Measurements from ENCODE around the gene GSK3B.

Gene GSK3B

GRCh38 chr3:119794971-119795612 is 299.2 kb downstream of the GSK3B start:
- TF ChIP-seq GATA1 (IDR thresholded peaks at IDR 0.05; ENCODE audit: low read depth, low read length) (no peak), POLR2A (IDR thresholded peaks at IDR 0.05; ENCODE audit: low read length) (peak; percentile 24)
- DNase-seq: peak; percentile 82 to 88

- TF ChIP-seq POLR2A (IDR thresholded peaks at IDR 0.05; ENCODE audit: low read length) (no peak), GATA1 (IDR thresholded peaks at IDR 0.05; ENCODE audit: low read depth, low read length) (no peak)
- no peak for DNase-seq
Observed at GRCh38 chr3:119794401-119794800, 299.8 kb downstream of the GSK3B start.

GRCh38 chr3:119792270-119792669 is 302.0 kb downstream of the GSK3B start:
- no peak for DNase-seq
- TF ChIP-seq GATA1 (IDR thresholded peaks at IDR 0.05; ENCODE audit: low read depth, low read length) (no peak), POLR2A (IDR thresholded peaks at IDR 0.05; ENCODE audit: low read length) (no peak)

- DNase-seq: no peak
- TF ChIP-seq POLR2A (IDR thresholded peaks at IDR 0.05; ENCODE audit: low read length) (no peak), GATA1 (IDR thresholded peaks at IDR 0.05; ENCODE audit: low read depth, low read length) (no peak)
Observed at GRCh38 chr3:119790369-119790768, 303.9 kb downstream of the GSK3B start.

GRCh38 chr3:119786409-119786808 is 307.8 kb downstream of the GSK3B start:
- DNase-seq: no peak
- TF ChIP-seq POLR2A (IDR thresholded peaks at IDR 0.05; ENCODE audit: low read length) (no peak), GATA1 (IDR thresholded peaks at IDR 0.05; ENCODE audit: low read depth, low read length) (no peak)

GRCh38 chr3:119783883-119784282 is 310.4 kb downstream of the GSK3B start:
- TF ChIP-seq POLR2A (IDR thresholded peaks at IDR 0.05; ENCODE audit: low read length) (no peak), GATA1 (IDR thresholded peaks at IDR 0.05; ENCODE audit: low read depth, low read length) (no peak)
- DNase-seq: no peak

GRCh38 chr3:119783255-119783654 is 311.0 kb downstream of the GSK3B start:
- peak; percentile 47 to 52 for DNase-seq
- no peak for TF ChIP-seq POLR2A (IDR thresholded peaks at IDR 0.05; ENCODE audit: low read length)
- no peak for TF ChIP-seq GATA1 (IDR thresholded peaks at IDR 0.05; ENCODE audit: low read depth, low read length)

- TF ChIP-seq GATA1 (IDR thresholded peaks at IDR 0.05; ENCODE audit: low read depth, low read length): no peak
- TF ChIP-seq POLR2A (IDR thresholded peaks at IDR 0.05; ENCODE audit: low read length): no peak
- no peak for DNase-seq
Observed at GRCh38 chr3:119782460-119782859, 311.8 kb downstream of the GSK3B start.

- no peak for DNase-seq
- TF ChIP-seq GATA1 (IDR thresholded peaks at IDR 0.05; ENCODE audit: low read depth, low read length) (no peak), POLR2A (IDR thresholded peaks at IDR 0.05; ENCODE audit: low read length) (no peak)
Observed at GRCh38 chr3:119781330-119782198, 312.7 kb downstream of the GSK3B start, which contains the start of gene NR1I2. Gene NR1I2 (plus strand): TSS chr3:119782101.

- TF ChIP-seq POLR2A (IDR thresholded peaks at IDR 0.05; ENCODE audit: low read length) (no peak), GATA1 (IDR thresholded peaks at IDR 0.05; ENCODE audit: low read depth, low read length) (no peak)
- DNase-seq: peak; percentile 37 to 44
Observed at GRCh38 chr3:119779731-119780383, 314.4 kb downstream of the GSK3B start.

GRCh38 chr3:119778811-119779210 is 315.4 kb downstream of the GSK3B start:
- no peak for DNase-seq
- TF ChIP-seq GATA1 (IDR thresholded peaks at IDR 0.05; ENCODE audit: low read depth, low read length): no peak
- TF ChIP-seq POLR2A (IDR thresholded peaks at IDR 0.05; ENCODE audit: low read length): no peak

GRCh38 chr3:119778176-119778575 is 316.1 kb downstream of the GSK3B start:
- DNase-seq: no peak
- TF ChIP-seq POLR2A (IDR thresholded peaks at IDR 0.05; ENCODE audit: low read length): no peak
- no peak for TF ChIP-seq GATA1 (IDR thresholded peaks at IDR 0.05; ENCODE audit: low read depth, low read length)

- no peak for TF ChIP-seq GATA1 (IDR thresholded peaks at IDR 0.05; ENCODE audit: low read depth, low read length)
- no peak for TF ChIP-seq POLR2A (IDR thresholded peaks at IDR 0.05; ENCODE audit: low read length)
- DNase-seq: no peak
Observed at GRCh38 chr3:119776304-119776703, 317.9 kb downstream of the GSK3B start.

- TF ChIP-seq POLR2A (IDR thresholded peaks at IDR 0.05; ENCODE audit: low read length) (no peak), GATA1 (IDR thresholded peaks at IDR 0.05; ENCODE audit: low read depth, low read length) (no peak)
Observed at GRCh38 chr3:119774444-119774843, 319.8 kb downstream of the GSK3B start.

More at GRCh38 chr3:119774444-119774843, 319.8 kb downstream of the GSK3B start:
- no peak for DNase-seq

Measured in erythroblast (primary cell).